GM19438 (cell line): ENCODE measurements around the gene ERN2.

Experiments used
- ATAC-seq: cut with Tn5 transposase; IDR thresholded peaks from one replicate; pipeline ENCODE4 v1.9.1; 2021; ENCODE audit warnings: low read depth; ENCODE audit not compliant: unreplicated experiment

Gene ERN2

DNA sequence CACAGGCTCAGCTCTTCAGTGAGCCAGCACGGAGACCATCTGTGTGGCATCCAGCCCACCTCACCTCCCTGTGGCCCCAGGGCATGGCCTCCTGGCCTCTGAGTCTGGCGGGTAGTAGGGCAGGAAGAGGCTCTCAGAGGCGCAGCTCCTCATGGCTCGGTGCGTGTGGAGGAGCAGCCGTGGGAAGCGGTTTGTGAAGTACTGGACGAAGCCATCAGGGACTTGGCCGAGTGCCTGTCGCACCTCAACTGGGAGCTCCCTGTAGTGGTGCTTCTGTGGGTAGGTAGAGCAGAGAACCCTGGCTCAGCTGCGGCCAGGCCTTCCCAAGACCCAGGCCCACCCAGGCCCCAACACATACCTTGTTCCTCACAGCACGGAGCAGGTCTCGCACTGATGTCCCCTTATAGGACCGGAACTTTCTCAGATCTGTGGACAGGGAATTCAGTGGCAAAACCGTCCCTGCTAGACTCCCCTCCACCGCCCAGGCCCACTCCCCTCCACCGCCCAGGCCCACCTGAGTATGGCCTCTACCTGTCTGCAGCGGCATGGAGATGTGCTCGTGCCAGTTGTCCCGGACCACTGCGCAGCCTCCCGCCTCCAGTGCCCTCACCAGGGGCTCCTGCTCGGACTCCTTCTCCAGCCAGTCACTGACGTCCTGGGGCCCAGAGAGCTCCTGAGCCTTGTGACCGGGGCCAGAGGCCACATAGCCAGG, 22.1 kb downstream of the ERN2 start:
- ATAC-seq = no peak

DNA sequence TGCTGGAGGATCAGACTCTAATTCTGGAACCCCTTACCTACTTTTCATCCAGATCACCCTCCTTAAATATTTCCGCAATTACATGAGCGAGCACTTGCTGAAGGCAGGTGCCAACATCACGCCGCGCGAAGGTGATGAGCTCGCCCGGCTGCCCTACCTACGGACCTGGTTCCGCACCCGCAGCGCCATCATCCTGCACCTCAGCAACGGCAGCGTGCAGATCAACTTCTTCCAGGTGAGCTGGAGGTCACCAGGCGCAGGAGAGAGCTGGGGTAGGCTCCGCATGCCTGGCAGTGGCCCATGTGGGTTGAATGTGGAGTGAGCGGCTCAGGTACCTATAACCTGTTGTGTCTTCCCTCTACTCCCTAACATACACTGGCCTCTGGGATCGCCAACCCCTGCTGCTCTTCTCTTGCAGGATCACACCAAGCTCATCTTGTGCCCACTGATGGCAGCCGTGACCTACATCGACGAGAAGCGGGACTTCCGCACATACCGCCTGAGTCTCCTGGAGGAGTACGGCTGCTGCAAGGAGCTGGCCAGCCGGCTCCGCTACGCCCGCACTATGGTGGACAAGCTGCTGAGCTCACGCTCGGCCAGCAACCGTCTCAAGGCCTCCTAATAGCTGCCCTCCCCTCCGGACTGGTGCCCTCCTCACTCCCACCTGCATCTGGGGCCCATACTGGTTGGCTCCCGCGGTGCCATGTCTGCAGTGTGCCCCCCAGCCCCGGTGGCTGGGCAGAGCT, 23.4 kb downstream of the ERN2 start:
- no peak for ATAC-seq

DNA sequence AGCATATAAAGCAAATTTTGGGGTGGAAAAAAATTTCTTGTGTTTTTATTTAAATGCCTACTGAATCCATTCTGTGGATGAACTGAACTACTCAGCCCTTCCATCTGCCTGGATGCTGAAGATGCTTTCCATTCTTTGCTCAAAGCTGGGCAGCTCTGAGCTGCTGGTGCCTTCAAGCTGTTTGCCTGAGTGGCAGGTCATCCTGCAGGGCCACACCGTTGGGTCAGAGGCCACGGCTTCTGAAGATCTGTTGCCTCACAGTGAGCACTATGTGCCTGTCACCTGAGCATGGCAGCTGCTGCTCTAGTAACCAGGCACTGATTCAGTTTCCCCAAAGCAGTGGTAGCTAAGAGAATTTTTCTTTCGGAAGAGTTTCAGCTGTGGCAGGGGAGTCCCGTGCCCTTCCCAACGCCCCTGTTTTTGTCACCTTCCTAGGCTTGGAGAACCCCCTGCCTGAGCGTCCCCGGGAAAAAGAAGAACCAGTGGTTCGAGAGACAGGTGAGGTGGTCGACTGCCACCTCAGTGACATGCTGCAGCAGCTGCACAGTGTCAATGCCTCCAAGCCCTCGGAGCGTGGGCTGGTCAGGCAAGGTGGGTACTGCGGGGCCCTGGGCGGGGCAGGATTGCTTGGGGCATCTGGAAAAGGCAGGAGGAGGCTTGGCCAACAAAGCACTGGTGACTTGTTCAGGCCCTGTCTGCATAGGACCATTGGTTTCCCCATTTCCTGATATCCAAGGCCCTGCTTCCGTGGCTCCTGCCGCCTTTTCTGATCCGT, 25.8 kb downstream of the ERN2 start:
- ATAC-seq = no peak

DNA sequence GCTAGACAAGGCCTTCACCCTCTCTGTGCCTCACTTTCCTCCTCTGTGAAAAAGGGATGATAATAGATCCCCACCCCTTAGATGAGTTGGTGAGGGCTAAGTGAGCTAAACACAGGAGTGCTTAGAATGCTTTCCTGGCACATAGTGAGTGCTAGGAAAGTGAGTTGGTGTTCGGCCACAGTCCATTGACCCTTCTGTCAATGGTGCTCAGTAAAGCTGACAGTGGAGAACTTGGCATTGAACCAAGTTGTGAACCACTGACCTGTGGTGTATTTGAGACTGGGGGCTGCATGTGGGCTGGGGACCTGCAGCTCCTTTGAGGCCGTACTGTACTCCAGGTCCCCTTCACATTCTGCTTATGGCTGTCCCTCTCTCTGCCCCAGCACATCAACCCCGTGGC, 29.5 kb downstream of the ERN2 start:
- ATAC-seq = no peak

DNA sequence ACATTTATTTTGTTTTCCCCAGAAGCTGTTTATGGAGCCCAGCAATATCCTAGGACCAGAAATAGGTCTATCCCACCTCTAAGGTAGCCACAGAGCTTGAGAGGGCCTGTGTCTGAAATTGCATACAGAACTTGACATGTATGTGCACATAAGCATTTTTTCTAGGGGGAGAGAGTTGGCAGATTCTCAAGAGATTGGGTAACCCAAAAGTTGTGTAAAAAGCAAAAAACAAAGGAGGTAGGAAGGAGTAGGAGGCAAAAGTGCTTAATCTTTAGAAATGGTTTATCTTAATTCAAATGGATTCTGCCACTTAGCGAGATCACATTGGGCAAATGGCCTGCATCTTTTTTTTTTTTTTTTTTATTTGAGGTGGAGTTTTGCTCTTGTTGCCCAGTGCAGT, 30.8 kb downstream of the ERN2 start:
- no peak for ATAC-seq

DNA sequence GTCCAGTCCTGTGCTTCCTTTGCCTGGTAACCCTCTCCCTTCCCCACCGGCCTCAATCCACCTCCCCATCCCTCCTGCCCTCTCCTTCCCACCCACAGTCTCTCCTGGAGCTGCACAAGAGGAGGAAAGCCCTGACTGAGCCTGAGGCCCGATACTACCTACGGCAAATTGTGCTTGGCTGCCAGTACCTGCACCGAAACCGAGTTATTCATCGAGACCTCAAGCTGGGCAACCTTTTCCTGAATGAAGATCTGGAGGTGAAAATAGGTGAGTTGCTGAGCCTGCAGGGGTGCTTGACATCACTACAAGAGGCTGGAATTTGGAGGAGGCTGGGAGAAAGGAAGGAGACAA, 33.1 kb downstream of the ERN2 start:
- no peak for ATAC-seq

DNA sequence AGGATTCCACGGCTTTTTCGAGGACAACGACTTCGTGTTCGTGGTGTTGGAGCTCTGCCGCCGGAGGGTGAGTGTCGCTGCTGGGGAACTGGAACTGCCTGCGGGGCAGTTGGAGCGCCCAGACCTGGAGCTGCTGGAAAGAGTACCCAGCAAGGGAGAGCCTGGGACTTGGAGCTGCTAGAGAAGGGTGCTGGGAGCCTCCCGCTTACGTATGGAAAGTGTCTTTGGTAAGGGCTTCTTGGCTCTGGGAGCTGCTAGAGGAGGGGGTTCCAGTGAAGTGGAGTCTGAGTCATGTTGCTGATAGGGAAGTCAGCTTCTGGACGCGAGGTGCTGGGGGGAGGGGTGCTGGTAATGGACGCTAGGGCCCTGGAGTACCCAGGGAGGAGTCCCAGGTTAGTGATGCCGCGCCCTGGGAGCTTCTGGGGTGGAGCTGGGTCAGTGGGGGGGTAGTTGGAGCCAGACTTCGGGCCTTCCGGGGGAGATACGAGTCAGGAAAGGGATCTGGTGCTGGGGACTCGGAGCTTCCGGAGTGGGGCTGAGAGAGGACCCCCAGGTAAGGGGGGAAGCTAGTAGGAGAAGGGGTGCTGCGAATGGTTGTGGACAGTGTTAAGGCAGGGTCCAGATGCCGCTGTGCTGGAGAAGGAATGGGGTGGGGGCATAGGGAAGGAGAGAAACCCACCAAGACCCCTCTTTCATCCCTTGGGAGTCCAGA, 33.6 kb downstream of the ERN2 start:
- ATAC-seq = no peak

DNA sequence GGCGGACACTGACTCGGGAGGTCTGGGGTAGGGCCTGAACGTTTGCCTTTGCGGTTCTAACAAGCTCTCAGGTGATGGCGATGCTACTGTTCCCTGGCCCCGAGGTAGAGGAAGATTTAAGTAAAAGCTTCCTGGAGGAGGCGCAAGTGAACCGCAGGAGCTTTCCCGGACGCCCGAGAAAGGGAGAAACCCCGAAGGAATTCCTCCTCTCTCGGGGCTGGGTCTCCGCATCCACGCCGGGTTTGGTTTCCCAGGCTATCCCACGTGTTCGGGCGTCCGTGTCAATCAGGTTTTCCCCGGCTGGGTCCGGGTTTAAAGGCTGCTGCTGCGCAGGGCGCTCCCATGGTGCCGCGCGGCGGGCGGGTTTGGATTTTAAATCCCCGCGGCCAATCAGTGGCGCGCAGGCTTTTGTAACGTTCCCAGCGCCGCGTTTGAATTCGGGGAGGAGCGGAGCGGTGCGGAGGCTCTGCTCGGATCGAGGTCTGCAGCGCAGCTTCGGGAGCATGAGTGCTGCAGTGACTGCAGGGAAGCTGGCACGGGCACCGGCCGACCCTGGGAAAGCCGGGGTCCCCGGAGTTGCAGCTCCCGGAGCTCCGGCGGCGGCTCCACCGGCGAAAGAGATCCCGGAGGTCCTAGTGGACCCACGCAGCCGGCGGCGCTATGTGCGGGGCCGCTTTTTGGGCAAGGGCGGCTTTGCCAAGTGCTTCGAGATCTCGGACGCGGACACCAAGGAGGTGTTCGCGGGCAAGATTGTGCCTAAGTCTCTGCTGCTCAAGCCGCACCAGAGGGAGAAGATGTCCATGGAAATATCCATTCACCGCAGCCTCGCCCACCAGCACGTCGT, 34.4 kb downstream of the ERN2 start, which contains the start of gene PLK1:
PLK1 (plus strand) TSS at position 460 of the 844 bp plus-strand sequence; CDS start at position 504, 44 bp downstream.
- peak; percentile 77 for ATAC-seq

DNA sequence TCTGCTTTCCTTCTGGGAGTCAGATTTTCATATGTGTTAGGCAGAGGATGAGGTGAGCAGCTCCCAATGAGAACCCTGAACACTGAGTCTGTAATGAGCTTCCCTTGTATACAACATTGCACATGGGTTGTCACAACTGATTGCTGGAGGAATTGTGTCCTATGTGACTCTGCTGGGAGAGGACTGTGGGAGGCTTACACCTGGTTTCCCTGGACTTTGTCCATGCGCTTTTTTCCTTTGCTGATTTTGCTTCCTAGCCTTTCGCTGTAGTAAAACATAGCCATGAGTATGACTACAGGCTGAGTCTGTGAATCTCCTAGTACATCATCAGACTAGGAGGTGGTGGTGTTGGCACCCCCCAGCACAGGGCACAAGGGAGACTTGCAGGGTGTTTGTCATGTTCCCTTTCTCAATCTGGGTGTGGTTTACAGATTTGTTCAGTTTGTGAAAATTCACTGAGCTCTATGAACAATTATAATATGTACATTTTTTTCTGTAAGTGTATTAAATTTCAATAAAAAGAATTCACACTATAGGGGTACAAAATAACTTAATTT, 36.0 kb downstream of the ERN2 start:
- ATAC-seq = no peak

DNA sequence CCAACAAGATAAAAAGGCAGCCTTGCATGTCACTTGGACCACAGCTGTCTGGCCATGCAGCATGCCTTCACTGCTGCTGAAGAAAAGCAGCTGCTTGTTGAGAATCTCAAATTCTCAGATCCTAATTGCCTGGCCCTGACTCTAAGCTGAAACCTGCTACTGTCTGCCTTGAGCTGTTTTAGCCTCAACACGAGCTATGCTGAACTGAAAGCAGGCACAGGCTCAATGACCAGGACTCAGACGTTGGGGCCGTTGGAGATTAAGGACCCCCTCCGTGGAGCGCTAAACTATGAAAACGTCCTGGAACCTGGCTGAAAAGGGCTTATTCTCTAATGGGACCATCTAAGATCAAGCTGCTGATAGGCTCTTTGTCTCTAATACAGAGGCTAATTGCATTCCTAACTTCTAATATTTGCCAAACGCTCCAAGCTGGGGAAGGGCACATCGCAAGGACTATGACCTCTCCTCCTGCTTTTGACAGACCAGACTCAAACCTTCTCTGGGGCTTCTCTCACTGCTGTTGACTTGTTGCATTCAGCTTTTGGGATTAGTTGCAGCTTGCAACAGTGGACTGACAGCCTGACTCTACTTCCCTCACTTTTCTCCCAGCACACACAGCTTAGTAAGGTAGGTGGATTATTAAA, 38.9 kb downstream of the ERN2 start:
- no peak for ATAC-seq

DNA sequence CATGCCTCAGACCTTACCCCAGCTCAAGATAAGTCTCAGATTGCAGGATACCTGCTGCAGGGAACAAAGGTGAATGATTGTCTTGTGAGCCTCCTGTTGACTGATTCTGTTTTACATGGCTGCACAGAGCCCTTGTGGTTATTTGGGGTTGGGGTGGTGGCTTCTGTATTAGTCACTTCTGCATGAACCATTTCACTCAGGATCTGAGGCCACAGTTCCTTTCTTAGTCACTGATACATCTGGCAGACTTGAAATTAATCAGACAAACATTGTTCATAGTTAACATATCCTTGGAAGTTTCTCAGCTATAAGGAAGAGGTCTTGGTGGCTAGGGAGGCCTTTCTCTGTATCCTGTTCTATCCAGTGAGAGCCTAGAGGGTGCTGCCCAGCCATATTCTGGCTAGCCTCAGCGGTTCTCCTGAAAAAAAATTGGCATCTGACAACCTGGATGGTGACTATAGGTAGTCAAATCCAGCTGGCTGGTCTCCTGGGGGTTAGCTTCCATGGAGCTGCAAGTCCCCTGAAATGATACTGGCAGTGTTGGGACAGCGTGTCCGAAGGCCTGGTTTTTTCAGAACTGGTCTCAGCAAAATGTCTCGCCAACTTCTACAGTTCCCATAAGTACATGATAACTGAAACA, 42.8 kb downstream of the ERN2 start:
- peak; percentile 94 for ATAC-seq

DNA sequence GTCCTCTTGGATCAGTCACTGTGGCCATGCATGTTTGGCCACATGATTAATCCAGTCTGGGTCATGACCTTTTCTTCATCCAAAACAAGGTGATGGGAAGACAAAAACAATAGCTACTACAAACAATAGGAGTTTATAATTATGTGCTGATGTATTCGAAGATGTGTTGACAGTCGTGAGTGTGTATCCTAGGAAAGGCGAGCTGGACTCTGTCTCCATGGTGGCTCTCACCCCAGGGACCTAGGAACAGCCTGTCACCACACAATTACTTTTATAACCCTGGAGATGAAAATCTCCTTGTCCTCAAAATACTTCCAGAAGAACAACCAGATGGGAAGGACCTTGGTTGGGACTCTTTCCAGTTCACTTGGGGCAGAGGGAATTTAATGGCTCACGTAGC, 44.1 kb downstream of the ERN2 start:
- no peak for ATAC-seq

DNA sequence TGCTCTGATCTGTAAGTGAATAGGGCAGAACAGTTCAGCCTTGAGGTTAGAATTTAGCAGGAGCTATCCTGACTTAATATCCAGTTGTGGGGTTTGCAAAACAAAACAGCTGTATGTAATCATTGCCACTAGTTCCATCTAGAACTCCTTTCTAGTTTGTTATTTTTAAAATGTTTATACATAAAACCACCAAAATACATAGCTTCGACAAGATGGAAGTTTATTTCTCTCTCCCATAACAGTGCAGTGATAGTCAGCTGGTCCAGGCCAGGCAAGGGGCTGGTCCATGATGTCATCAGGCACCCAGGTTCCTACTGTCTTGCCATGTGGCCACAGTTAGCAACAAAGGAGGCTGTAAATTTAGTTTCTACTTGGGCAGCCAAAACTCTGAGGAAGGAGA, 44.8 kb downstream of the ERN2 start:
- ATAC-seq = no peak

DNA sequence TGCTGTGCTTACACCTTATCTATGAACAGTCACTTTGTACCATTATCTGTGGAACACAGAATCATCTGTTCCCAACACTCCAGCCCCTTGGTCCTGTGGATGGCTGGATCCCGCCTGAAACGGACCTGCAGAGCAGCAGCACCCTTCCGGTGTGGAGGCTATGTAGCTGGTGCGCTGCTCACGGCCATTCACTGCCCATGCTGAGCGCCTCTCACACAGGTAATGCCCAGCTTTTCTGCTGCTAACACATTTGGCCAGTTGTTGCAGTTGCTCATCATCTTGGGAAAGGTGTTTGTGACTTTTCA, 45.7 kb downstream of the ERN2 start:
- ATAC-seq = no peak

DNA sequence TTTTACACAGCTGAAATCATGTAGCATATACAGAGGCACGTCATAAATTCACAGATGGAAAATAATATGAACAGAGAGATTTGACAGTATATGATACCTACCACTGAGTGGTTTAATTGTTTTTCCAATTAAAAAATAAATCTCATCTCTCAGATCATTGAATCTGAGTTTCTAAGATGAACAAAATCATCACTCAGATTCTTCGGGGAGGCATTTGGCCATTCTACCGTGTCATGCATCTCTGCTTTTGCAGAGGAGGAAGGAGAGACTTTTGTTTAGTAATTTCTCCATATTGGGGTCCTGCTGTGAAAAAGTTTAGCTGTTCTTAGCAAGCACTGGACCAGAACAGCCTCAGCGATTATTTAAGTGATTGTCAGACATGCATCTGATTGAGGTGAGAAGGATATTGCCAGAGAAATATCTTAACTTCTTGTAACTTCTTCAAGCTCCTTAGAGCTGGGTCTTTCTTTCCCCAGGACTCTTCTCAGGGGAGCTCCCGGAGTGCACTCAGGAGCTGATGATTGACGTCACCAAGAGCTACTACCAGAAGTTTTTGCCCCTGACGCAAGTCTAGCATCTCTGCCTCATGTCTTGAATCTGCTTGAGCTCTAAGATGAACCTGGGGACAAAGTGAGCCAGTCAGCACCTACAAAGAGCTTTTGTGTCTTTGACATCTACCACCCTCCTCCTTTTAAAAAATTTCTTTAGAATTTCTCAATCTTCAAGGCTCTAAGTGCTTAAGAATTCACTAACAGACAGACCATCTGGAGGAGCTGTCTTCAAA, 46.3 kb downstream of the ERN2 start:
- ATAC-seq = no peak

DNA sequence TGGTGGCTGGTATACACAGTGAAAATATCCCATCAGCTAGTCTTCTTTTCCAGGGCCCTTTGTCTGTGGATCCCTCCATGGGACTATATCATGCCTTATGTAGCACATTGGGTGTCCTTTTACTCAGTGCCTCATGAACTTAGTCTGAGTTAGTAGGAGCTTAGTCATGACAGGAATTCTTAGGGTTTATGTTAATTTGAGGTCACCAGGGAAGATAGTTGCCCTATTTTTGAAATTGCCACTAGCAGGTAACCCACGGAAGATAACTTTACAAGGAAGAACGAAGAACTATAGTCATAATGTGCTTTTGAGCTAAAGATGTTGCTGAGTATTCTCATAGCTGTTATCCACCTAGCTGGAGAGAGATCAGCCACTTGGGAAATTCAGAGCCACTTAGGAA, 49.1 kb downstream of the ERN2 start:
- ATAC-seq = no peak

DNA sequence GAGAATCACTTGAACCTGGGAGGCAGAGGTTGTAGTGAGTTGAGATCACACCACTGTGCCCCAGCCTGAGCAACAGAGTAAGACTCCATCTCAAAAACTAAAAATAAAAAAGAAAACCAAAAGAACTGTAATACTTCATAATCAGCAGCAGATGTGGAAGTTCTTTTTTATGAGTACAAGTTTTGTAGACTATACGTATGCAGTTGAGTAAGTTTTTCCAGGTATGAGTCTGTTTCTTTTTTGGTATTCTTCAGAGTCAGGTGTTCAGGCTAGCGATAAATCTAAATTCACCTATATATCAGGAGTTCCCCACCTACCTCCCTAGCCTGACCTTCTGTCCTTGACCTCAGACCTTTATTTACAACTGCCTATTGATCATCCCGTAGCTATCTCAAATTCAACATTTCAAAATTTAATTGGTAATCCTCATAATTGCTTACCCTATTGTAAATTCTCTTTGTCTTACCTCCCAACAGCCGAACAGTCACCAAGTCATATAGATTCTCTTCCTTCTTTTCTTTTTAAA, 61.0 kb downstream of the ERN2 start:
- no peak for ATAC-seq
